HG03175 (cell line): ENCODE data around the gene MAP3K14.

ENCODE experiments used
- ATAC-seq: cut with Tn5 transposase; IDR thresholded peaks from one replicate; pipeline ENCODE4 v1.9.1; 2021; ENCODE audit warnings: mild to moderate bottlenecking, moderate library complexity; ENCODE audit not compliant: unreplicated experiment

The MAP3K14 gene

DNA sequence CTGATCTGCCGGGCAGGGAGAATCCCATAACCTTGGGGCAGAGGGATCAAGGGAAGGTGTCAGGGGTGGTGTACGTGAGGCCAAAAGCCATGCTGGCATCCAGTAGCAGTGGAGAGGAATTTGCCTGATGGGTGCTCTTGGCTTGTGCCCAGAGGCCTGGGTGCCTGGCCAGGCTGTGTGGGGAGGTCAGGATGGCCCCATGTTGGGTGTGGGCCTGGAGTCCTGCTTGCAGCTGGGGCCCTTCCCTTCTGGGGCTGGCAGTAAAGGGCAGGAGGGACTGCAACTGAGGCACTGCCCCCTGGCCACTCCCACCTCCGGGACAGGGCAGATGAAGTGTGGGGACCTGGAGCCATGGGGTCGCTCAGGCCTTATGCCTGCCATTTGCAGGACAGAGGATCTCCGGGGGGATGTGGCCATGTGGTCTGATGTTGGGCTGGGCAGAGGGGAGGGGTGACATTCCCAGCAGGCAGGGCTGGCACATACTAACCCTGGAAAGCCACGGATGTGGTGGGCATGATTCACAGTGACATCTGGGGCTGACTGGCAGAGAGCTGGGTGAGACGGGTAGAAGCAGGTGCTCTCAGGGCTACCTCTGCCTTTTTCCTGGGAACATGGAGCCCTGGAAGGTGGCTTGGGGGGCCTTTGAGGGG, 91.6 kb downstream of the MAP3K14 start:
- no peak for ATAC-seq

DNA sequence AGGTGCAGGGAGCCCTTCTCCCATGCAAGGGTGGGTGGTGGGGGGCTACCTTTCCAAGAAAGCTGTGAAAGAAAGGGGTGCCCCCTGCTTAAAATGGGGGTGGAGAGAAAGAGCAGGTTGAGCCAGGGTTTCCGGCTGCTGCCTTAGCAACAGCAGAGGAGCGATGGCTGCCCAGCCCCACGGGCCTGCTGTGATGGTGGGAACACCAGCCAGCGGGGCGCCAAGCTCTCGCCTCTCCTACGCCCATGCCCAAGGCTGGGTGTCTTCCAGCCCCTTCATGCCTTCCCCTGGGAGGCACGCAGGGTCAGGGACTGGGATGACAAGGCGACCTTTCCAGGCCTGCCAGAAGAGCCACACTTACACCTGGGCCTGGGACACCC, 92.2 kb downstream of the MAP3K14 start:
- ATAC-seq, result no peak

DNA sequence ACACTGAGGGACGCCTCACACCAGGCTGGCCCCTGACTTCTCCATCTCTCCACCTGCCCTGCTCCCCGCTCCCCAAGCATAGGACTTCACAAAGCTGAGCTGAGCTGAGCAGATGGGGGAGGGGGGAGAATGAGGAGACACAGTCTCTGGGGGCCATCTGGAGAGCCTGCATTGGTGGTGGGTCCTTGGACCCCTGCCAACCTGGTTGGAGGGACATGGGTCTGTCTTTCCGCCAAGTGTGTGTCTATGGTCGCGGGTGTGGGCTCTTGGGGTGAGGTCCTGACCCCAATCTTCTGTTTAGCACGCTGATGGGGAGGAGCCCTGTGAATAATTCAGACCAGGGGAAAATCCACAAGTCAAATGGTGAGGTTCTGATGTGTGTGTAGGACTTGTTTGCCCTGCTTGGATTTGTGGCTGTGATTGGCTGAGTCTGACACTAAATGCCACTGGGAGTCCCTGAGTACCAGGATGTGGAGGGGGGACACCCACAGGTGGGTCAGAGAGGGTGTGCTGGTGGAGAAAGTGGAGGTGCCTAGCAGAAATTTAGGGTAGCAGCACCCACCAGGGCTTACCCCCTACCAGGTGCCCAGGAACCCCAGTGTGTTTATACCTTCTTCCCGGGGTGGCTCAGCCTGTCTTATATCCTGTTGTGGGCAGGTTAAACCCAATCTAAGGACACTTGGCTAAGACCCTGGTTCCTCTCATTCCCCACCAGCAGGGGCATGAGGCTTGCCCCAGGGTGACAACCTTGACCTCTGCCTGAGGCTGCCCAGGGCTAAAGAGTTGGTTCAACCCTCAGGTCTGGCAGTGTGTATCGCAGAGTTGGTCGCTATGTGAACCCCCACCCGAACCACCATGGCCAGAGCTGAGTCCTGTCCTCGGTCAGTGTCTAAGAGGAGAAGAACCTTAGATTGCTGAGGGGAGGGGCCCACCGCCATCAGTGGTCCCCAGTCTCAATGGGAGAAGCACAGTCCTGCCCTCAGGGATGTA, 93.0 kb downstream of the MAP3K14 start:
- no peak for ATAC-seq

DNA sequence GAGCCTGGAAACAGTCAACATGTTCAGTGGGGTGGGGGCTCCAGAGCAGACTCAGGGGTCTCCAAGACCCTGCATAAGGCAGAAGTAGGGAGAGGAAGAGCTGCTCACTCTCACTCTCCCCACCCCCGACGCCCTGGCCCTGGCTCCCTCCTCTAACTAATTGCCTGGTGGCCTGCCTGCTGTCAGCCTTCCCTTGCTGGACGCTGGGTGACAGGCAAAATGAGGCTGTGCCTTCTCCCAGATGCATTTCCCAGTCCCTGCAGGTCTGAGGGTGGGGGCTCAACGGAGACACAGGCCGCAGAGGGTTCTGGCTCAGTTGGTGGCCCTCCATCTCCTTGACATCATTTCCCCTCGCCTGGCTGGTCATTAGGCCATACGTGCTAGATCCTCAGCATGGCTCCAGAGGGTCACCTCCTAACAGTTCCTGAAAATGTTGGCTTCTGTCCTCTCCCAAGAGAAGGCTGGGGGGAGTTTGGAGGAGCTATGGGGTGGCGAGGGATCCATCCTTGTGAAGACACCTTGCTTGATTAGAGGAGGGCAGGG, 93.8 kb downstream of the MAP3K14 start:
- no peak for ATAC-seq

DNA sequence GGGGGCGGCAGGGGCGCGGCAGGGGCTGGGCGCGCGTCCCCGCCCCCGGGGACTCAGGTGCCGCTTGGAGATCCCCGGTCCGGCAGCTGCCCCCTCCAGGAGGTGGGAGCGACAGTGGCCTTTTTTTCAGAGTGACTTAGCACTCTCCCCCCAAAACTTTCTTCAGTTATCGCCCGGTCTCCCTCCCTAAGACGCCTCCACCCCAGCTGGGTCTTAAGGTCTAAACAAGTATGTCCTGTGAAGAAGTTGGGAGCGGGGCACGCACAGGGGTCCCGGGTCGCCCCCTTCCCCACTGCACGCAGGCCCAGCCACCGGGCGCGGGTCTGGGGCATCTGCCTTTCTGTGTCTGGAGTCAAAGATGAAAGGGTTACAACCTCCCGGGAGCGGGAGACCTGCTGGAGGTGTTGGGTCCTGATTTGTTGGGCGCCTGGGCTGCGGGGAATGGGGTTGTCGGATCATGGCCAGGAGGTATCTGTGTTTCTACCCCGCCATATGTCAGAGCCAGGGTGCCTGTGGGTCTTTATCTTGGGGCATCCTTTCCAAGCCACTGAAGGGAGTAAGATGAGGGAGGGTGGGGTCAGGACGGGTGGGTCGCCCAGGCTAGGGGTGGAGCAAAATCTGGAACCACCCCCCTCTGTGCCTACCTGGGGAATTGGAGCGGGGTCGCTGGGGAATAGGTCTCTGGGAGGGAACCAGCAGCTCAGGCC, 94.4 kb downstream of the MAP3K14 start:
- ATAC-seq, result no peak

DNA sequence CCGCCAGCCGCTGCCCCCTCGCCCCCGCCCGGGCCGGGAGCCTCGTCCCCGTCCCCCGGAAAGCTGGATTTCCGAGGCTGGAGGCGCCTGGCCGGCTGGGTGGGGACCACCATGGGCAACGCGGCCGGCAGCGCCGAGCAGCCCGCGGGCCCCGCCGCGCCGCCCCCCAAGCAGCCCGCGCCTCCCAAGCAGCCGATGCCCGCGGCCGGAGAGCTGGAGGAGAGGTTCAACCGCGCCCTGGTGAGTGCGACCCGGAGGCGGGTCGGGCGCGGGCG, 94.9 kb downstream of the MAP3K14 start:
- no peak for ATAC-seq

DNA sequence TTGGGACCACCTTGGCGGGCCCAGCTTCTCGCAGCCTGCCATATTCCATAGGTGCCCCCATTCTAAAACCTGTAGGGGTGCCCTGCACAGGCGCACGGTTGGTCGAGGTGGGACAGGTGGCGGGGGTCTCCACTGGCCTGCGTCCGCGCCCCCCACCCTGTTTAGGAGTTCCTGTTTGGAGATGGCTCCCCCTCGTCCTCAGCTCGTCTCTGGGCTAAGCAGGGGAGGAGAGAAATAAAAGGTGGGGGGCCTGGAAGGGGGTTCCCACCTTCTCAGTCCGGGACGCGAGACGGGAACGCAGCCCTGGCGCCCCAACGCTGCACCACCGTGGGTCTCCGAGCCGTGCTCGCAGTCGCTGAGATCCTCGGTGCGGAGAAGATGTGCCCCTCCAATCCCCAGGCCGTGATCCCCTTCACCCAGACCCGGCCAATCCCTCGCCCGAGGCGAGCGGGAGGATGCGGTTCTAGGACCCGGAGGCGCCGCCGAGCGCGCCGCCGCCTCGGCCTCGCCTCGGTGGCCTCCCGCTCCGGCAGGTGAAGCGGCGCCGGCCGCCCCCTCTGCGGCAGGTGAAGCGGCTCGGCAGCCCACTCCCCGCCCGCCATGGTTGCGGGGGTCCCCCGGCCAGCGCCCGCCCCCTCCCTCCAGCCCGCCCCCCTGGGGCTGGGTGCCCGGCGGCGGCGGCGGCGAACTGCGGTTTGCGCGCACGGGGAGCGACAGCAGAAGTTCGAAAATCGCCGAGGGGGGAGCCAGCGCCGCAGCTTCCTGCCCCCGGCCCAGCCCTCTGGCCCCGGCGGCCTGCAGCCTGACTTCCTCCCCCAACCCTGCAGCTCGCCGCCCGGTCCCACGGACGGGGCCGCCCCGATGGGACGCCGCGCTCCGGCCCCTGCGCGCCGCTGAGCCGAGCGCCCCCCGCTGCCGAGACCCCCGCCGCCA, 95.5 kb downstream of the MAP3K14 start, which contains the start of gene FMNL1:
Gene FMNL1, plus strand, starts transcription at position 805 of the 933 bp plus-strand sequence. CDS start 240 bp downstream, outside the sequence.
- ATAC-seq, result peak; percentile 29

DNA sequence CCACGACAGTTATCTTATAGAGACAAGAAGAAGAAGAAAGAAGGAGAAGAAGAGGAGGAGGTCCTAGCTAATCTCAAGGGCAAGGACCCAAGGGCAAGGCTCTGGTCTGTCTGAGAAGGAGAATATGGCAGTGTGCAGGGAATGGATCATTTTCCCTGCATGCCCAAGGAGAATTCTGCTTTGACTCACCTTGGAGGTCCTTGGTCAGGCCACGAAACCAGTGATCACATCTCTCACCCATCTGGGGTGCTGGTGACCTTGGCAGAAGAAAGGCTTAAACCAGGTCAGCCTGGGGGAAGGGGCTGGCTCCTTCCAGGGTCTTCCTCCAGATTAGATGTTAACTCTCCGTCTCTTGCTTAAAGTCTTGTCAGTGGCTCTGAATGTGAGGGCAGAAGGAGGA, 96.7 kb downstream of the MAP3K14 start:
- no peak for ATAC-seq

DNA sequence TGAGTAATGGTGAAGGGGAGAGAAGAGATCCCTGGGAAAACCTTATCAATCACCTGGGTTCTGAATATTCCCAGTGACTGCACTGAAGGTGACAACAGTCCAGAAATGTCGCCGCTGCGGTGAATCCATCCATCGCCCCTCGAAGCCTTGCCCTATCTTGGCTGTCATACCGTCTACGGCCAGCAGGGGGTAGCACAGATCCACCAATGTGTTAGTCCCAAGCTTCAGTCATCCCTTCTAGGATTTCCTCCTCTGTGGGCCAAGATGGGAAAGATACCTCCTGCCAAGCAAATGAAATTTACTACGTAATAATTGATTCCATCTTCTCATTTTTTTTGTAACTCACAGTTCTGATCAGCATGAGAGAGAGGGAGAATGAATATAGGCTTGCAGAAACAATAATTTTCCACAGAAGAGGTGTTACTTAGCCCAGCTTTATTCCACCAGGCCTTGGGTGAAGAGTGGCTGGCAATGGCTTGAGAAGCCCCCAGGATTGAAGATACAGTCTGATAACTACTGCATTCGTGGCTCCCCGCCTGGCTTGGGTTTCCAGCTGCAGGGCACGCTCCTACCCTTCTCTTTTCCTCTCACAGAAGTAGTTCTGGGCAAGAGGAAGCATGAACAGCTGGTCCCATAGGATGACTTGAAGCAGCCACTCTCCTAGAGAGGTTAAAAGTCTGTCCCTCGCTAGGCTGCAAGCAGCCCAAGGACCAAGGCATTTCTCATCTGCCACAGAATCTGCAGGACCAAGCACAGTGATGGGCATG, 97.7 kb downstream of the MAP3K14 start:
- ATAC-seq, result no peak
